ENCODE measurements around the gene AMELX. TPM values are rescaled to one million over a fixed set of nuclear protein-coding genes. Genes with fewer than 3 reads are reported as not detected.
A peak's percentile ranks its signal among the peaks of the same experiment; 100 is the strongest.

AMELX gene
- total and polyA plus RNA-seq, 2 experiments from 2014 or later = not detected

- Histone ChIP-seq H3K27ac (no peak overlapping the region), H3K4me3 (no peak overlapping the region), H3K36me3 (no peaks in the 10 kb centered on the region), H3K27me3 (no peaks in the 10 kb centered on the region), H3K4me1 (ENCODE audit: low read depth) (no peaks in the 10 kb centered on the region), H3K9me3 (ENCODE audit: low read depth) (no peaks in the 10 kb centered on the region)
- TF ChIP-seq CTCF (IDR thresholded peaks at IDR 0.05; ENCODE audit: low read depth, low read length) = no peak
- no peak for DNase-seq (ENCODE audit: low read depth in 1 of 2, low spot score in 1 of 2)
These were observed 44.2 kb downstream of the AMELX start for GRCh38 chrX:11337292-11338009.

- Histone ChIP-seq H3K4me1 (ENCODE audit: low read depth) (no peaks in the 10 kb centered on the region), H3K27me3 (no peaks in the 10 kb centered on the region), H3K9me3 (ENCODE audit: low read depth) (no peaks in the 10 kb centered on the region), H3K27ac (no peak overlapping the region), H3K36me3 (no peaks in the 10 kb centered on the region), H3K4me3 (no peak overlapping the region)
- no peak for TF ChIP-seq CTCF (IDR thresholded peaks at IDR 0.05; ENCODE audit: low read depth, low read length)
- peak in 1 of 2 donors; percentile 92 for DNase-seq (ENCODE audit: low read depth in 1 of 2, low spot score in 1 of 2)
These were observed 48.3 kb downstream of the AMELX start for GRCh38 chrX:11341274-11342201.

GRCh38 chrX:11342673-11343072, 49.5 kb downstream of the AMELX start:
- no peak for TF ChIP-seq CTCF (IDR thresholded peaks at IDR 0.05; ENCODE audit: low read depth, low read length)

GRCh38 chrX:11346121-11346682, 53.0 kb downstream of the AMELX start:
- H3K9me3 ChIP-seq (ENCODE audit: low read depth) = no peaks in the 10 kb centered on the region
- H3K27me3 ChIP-seq = no peaks in the 10 kb centered on the region
- no peak for TF ChIP-seq CTCF (IDR thresholded peaks at IDR 0.05; ENCODE audit: low read depth, low read length)

More at GRCh38 chrX:11342673-11343072, 49.5 kb downstream of the AMELX start:
- Histone ChIP-seq H3K27ac (no peak overlapping the region), H3K27me3 (no peaks in the 10 kb centered on the region), H3K36me3 (no peaks in the 10 kb centered on the region), H3K9me3 (ENCODE audit: low read depth) (no peaks in the 10 kb centered on the region), H3K4me1 (ENCODE audit: low read depth) (no peaks in the 10 kb centered on the region), H3K4me3 (no peak overlapping the region)
- no peak for DNase-seq (ENCODE audit: low read depth in 1 of 2, low spot score in 1 of 2)

GRCh38 chrX:11347300-11347699, 54.1 kb downstream of the AMELX start:
- no peaks in the 10 kb centered on the region for H3K9me3 ChIP-seq (ENCODE audit: low read depth)
- H3K27me3 ChIP-seq = no peaks in the 10 kb centered on the region
- DNase-seq (ENCODE audit: low read depth in 1 of 2, low spot score in 1 of 2) = no peak
- no peaks in the 10 kb centered on the region for H3K4me1 ChIP-seq (ENCODE audit: low read depth)
- TF ChIP-seq CTCF (IDR thresholded peaks at IDR 0.05; ENCODE audit: low read depth, low read length) = no peak
- H3K27ac ChIP-seq = no peak overlapping the region
- H3K4me3 ChIP-seq = no peak overlapping the region
- H3K36me3 ChIP-seq = no peaks in the 10 kb centered on the region

More at GRCh38 chrX:11346121-11346682, 53.0 kb downstream of the AMELX start:
- DNase-seq (ENCODE audit: low read depth in 1 of 2, low spot score in 1 of 2) = peak in 1 of 2 donors; percentile 32
- no peaks in the 10 kb centered on the region for H3K36me3 ChIP-seq
- H3K4me1 ChIP-seq (ENCODE audit: low read depth) = no peaks in the 10 kb centered on the region
- H3K4me3 ChIP-seq = no peak overlapping the region
- H3K27ac ChIP-seq = no peak overlapping the region
